ENCODE results near the gene MAPT. TPM values are rescaled to one million over a fixed set of nuclear protein-coding genes. Genes with fewer than 3 reads are reported as not detected.

The MAPT gene
- total and polyA plus RNA-seq, 2 of the 4 experiments (the other 2 are of a cell fraction), result 0.18 to 0.19 TPM

DNA sequence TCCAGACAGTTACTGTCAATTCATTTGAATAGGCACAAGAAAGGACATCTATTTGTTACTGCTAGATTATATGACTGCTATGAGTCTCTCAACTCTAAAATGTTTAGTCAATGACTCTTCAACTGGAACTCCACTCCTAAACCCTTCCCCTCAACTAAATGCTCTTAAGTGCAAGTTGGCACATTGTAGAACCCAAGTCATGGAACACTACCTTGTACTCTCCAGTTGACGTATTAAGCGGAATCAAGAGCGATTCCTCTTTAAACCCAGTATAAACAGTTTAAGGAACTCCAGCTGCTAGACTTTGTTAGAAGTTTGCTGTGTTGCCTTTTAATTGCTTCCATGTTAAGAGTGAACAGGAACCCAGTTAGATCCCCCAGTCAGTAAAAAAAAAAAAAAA, 149.3 kb downstream of the MAPT start:
- Histone ChIP-seq H2BK20ac (ENCODE audit: low read depth, low read length) (no peak overlapping the region), H3K27ac (ENCODE audit: insufficient read depth, low read length) (no peak overlapping the region), H3K18ac (ENCODE audit: low read depth, low read length) (no peak overlapping the region), H2BK120ac (ENCODE audit: low read depth, low read length) (no peak overlapping the region), H3K23ac (ENCODE audit: low read depth, low read length) (no peak overlapping the region), H3K4me2 (ENCODE audit: low read depth, low read length) (no peak overlapping the region), H3K56ac (ENCODE audit: extremely low read depth, insufficient read depth, low read length) (no peak overlapping the region), H4K91ac (ENCODE audit: insufficient read depth, low read depth, low read length) (no peak overlapping the region), H3K4me3 (ENCODE audit: insufficient read depth, low read depth, low read length) (no peak overlapping the region), H3K79me1 (ENCODE audit: low read depth in 1 of 2, low read length in 2 of 2) (peaks cover 29 to 50% of the 10 kb centered on the region in 2 experiments; a peak in 3 of 4 replicates), H2BK15ac (ENCODE audit: low read depth, low read length) (no peak overlapping the region), H3K9me3 (ENCODE audit: control insufficient read depth, insufficient read depth, low read length) (no peaks in the 10 kb centered on the region), H2AK5ac (ENCODE audit: low read depth, low read length) (no peak overlapping the region), H4K5ac (ENCODE audit: low read depth, low read length) (no peak overlapping the region), H3K4ac (ENCODE audit: low read depth, low read length) (no peak overlapping the region), H3K9me1 (ENCODE audit: insufficient read depth, low read length) (no peaks in the 10 kb centered on the region), H3K4me1 (ENCODE audit: control insufficient read depth, insufficient read depth, low read length) (no peaks in the 10 kb centered on the region), H2BK5ac (ENCODE audit: low read depth, low read length, poor library complexity, severe bottlenecking) (no peak overlapping the region), H3K9ac (ENCODE audit: low read depth, low read length) (no peak overlapping the region), H3K14ac (replicated peaks; ENCODE audit: low read depth, low read length) (no peak overlapping the region), H2AK9ac (replicated peaks; ENCODE audit: low read depth, low read length, poor library complexity) (no peak overlapping the region), H3K36me3 (ENCODE audit: control insufficient read depth, insufficient read depth, low read length) (peaks cover 43% of the 10 kb centered on the region), H2AFZ (replicated peaks; ENCODE audit: low read length, poor library complexity) (no peak overlapping the region), H4K20me1 (ENCODE audit: insufficient read depth, low read length) (peaks cover 23% of the 10 kb centered on the region), H3K27me3 (ENCODE audit: control insufficient read depth, insufficient read depth, low read length) (no peaks in the 10 kb centered on the region), H4K8ac (ENCODE audit: low read depth in 2 of 2, low read length in 2 of 2) (no peak overlapping the region)
- no TSS peak for BruUV-seq (replicated peaks)
- dilution Hi-C loops (cut with HindIII; ENCODE audit: low sequenced_read_pairs, unreplicated experiment), result no loop called here
- no CpG with 5 or more reads among the region's 3 CpGs for WGBS, 2 experiments (ENCODE audit: extremely low coverage in 2 of 2, insufficient read length in 1 of 2)
- ChIA-PET POLR2A (ENCODE audit: unreplicated experiment) (interaction anchor here (1.1 kb wide), 1 partner anchor 169 kb away, joined by 3 read pairs; no protein-coding TSS in a partner anchor), CTCF (interaction anchor here (0.6 to 2.0 kb wide), 9 partner anchors 9 to 168 kb away, joined by 3 to 8 read pairs (median 4); partner anchors contain the start of gene KANSL1)
- in situ Hi-C loops (cut with MboI; ENCODE audit: low sequenced_read_pairs), result no loop called here
- ATAC-seq (ENCODE audit: low read depth), result no peak
- intact Hi-C loops (cut with micrococcal nuclease), result loop anchor here (1.0 to 10.0 kb wide), 3 partner anchors 51 to 169 kb away; no protein-coding TSS in a partner anchor
- DNase-seq, result no peak
- no peak for TF ChIP-seq MAFK (IDR thresholded peaks at IDR 0.05; ENCODE audit: low read depth, low read length)
- no peak for TF ChIP-seq RCOR1 (IDR thresholded peaks at IDR 0.05; ENCODE audit: insufficient replicate concordance, low read length)
- no peak for TF ChIP-seq NFE2L2 (IDR thresholded peaks at IDR 0.05; ENCODE audit: low read depth, low read length)
- TF ChIP-seq CEBPB (IDR thresholded peaks at IDR 0.05; ENCODE audit: low read depth, low read length), result no peak
- TF ChIP-seq FOS (IDR thresholded peaks at IDR 0.05; ENCODE audit: low read depth, low read length), result no peak
- no peak for TF ChIP-seq MXI1 (IDR thresholded peaks at IDR 0.05; ENCODE audit: borderline replicate concordance, low read depth, low read length)
- TF ChIP-seq POLR2A (IDR thresholded peaks at IDR 0.05; ENCODE audit: low read depth, low read length), result no peak
- TF ChIP-seq RFX5 (IDR thresholded peaks at IDR 0.05; ENCODE audit: low read depth, low read length), result no peak
- TF ChIP-seq, protein P1, sequence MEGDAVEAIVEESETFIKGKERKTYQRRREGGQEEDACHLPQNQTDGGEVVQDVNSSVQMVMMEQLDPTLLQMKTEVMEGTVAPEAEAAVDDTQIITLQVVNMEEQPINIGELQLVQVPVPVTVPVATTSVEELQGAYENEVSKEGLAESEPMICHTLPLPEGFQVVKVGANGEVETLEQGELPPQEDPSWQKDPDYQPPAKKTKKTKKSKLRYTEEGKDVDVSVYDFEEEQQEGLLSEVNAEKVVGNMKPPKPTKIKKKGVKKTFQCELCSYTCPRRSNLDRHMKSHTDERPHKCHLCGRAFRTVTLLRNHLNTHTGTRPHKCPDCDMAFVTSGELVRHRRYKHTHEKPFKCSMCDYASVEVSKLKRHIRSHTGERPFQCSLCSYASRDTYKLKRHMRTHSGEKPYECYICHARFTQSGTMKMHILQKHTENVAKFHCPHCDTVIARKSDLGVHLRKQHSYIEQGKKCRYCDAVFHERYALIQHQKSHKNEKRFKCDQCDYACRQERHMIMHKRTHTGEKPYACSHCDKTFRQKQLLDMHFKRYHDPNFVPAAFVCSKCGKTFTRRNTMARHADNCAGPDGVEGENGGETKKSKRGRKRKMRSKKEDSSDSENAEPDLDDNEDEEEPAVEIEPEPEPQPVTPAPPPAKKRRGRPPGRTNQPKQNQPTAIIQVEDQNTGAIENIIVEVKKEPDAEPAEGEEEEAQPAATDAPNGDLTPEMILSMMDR (conservative IDR thresholded peaks at IDR 0.05; ENCODE audit: low read depth, low read length), result no peak
- TF ChIP-seq, protein P2, sequence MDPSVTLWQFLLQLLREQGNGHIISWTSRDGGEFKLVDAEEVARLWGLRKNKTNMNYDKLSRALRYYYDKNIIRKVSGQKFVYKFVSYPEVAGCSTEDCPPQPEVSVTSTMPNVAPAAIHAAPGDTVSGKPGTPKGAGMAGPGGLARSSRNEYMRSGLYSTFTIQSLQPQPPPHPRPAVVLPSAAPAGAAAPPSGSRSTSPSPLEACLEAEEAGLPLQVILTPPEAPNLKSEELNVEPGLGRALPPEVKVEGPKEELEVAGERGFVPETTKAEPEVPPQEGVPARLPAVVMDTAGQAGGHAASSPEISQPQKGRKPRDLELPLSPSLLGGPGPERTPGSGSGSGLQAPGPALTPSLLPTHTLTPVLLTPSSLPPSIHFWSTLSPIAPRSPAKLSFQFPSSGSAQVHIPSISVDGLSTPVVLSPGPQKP (IDR thresholded peaks at IDR 0.05; ENCODE audit: borderline replicate concordance, low read depth, low read length), result no peak
- TF ChIP-seq CHD1 (IDR thresholded peaks at IDR 0.05; ENCODE audit: low read depth, low read length), result no peak
- TF ChIP-seq BHLHE40 (IDR thresholded peaks at IDR 0.05; ENCODE audit: low read depth, low read length), result no peak

All from IMR-90 (cell line).